H1 (cell line): ENCODE data around the gene IST1. TPM values are rescaled to one million over a fixed set of nuclear protein-coding genes. Genes with fewer than 3 reads are reported as not detected.

Experiments used
- CTCF ChIA-PET: fragments of 300-600 bp; sonication (Branson Sonifier 250); formaldehyde crosslinking; loops from one replicate; lab custom pipeline; 2021; ENCODE audit not compliant: partially characterized antibody; lab: Charles Lee
- POLR2A ChIA-PET: fragments of 300-600 bp; sonication (Branson Sonifier 250); formaldehyde crosslinking; loops from one replicate; lab custom pipeline; 2021; ENCODE audit warnings: inconsistent platforms; ENCODE audit not compliant: partially characterized antibody; lab: Charles Lee
- DNase-seq, 2 experiments: peaks; one replicate each; pipeline versions ENCODE4 v3.0.0 to v3.0.0-alpha.2; 2010 to 2022; ENCODE audit warnings: low spot score in 2 of 2, low read depth in 1 of 2, mixed read lengths in 1 of 2
- FAIRE-seq: peaks from 2 replicates; lab custom pipeline; 2011; peaks lifted over from hg19 to GRCh38; lab: Jason Lieb, UNC
- H2AFZ ChIP-seq: 2 replicates; pipeline ENCODE4 v1.8.1; 2012; ENCODE audit warnings: low read length, inconsistent platforms
- H2AK5ac ChIP-seq: 2 replicates; pipeline ENCODE4 v1.6.1; 2013; ENCODE audit warnings: low read depth, low read length
- H2BK120ac ChIP-seq: replicated peaks from 2 replicates; pipeline ENCODE3; 2013; ENCODE audit warnings: low read depth, low read length, inconsistent platforms
- H2BK12ac ChIP-seq: 2 replicates; pipeline ENCODE4 v1.6.1; 2013; ENCODE audit warnings: low read depth, low read length
- H2BK15ac ChIP-seq: 2 replicates; pipeline ENCODE4 v1.6.1; 2013; ENCODE audit warnings: low read length
- H2BK20ac ChIP-seq: 2 replicates; pipeline ENCODE4 v1.6.1; 2013; ENCODE audit warnings: low read length
- H2BK5ac ChIP-seq: 2 replicates; pipeline ENCODE4 v1.6.1; 2013; ENCODE audit warnings: low read depth, low read length
- H3K14ac ChIP-seq: 2 replicates; pipeline ENCODE4 v1.6.1; 2013; ENCODE audit warnings: inconsistent platforms; ENCODE audit not compliant: insufficient read length
- H3K18ac ChIP-seq: 2 replicates; pipeline ENCODE4 v1.6.1; 2013; ENCODE audit warnings: low read length; ENCODE audit errors: extremely low read depth
- H3K23ac ChIP-seq: 2 replicates; pipeline ENCODE4 v1.6.1; 2013; ENCODE audit warnings: inconsistent platforms; ENCODE audit not compliant: insufficient read length
- H3K23me2 ChIP-seq: 2 replicates; pipeline ENCODE4 v1.6.1; 2013; ENCODE audit warnings: low read depth, low read length
- H3K27ac ChIP-seq: 2 replicates; pipeline ENCODE4 v1.6.1; 2011; ENCODE audit warnings: low read depth, low read length, inconsistent platforms
- H3K27me3 ChIP-seq, 4 experiments: replicated peaks in 1 of 4; 1 replicate in 1 of 4; 2 replicates in 3 of 4; pipeline versions ENCODE4 v1.6.1 to v1.8.1; 2011 to 2013; ENCODE audit warnings: low read length in 3 of 4, mild to moderate bottlenecking in 3 of 4, inconsistent platforms in 2 of 4, mixed read lengths in 2 of 4, moderate library complexity in 1 of 4; ENCODE audit not compliant: control insufficient read depth in 3 of 4, insufficient read depth in 3 of 4; ENCODE audit errors: extremely low read depth in 1 of 4
- H3K36me3 ChIP-seq, 4 experiments: 2 replicates each; pipeline versions ENCODE4 v1.6.1 to v1.8.1; 2011 to 2013; ENCODE audit warnings: mild to moderate bottlenecking in 4 of 4, low read length in 3 of 4, moderate library complexity in 2 of 4, control low read depth in 1 of 4, inconsistent platforms in 1 of 4; ENCODE audit not compliant: insufficient read depth in 4 of 4, control insufficient read depth in 2 of 4
- H3K4ac ChIP-seq: replicated peaks from 2 replicates; pipeline ENCODE3; 2013; ENCODE audit warnings: low read length, low read depth, mixed read lengths, inconsistent platforms; ENCODE audit not compliant: insufficient read length
- H3K4me1 ChIP-seq, 4 experiments: replicated peaks in 1 of 4; 1 replicate in 1 of 4; 2 replicates in 3 of 4; pipeline versions ENCODE4 v1.6.1 to v1.8.1; 2011 to 2013; ENCODE audit warnings: low read length in 3 of 4, inconsistent platforms in 2 of 4, mixed read lengths in 1 of 4; ENCODE audit not compliant: insufficient read depth in 4 of 4, control insufficient read depth in 3 of 4
- H3K4me2 ChIP-seq, 2 experiments: 2 replicates each; pipeline versions ENCODE4 v1.6.1 to v1.8.1; 2011 to 2013; ENCODE audit warnings: low read depth in 2 of 2, low read length in 2 of 2, control low read depth in 1 of 2, inconsistent platforms in 1 of 2, mild to moderate bottlenecking in 1 of 2; ENCODE audit not compliant: insufficient read depth in 1 of 2
- H3K4me3 ChIP-seq, 4 experiments: fragments of 200-600, 300-600 bp in 1 of 4; sonication (generic), shearing (Covaris generic), sonication (Bioruptor Twin) in 1 of 4; 2 replicates each; pipeline versions ENCODE4 v1.5.1 to v1.8.1; 2011 to 2016; ENCODE audit warnings: low read length in 4 of 4, low read depth in 3 of 4, control low read depth in 2 of 4, inconsistent platforms in 2 of 4, mild to moderate bottlenecking in 2 of 4, mixed read lengths in 1 of 4, moderate library complexity in 1 of 4; ENCODE audit not compliant: insufficient read depth in 2 of 4; ENCODE audit errors: extremely low read depth in 1 of 4
- H3K56ac ChIP-seq: replicated peaks from 2 replicates; pipeline ENCODE3; 2013; ENCODE audit warnings: low read depth, mild to moderate bottlenecking, mixed read lengths, low read length, inconsistent platforms; ENCODE audit not compliant: insufficient read length
- H3K79me1 ChIP-seq: 2 replicates; pipeline ENCODE4 v1.6.1; 2013; ENCODE audit warnings: low read depth, low read length, control low read depth
- H3K79me2 ChIP-seq, 2 experiments: 2 replicates each; pipeline versions ENCODE4 v1.6.1 to v1.8.1; 2012 to 2013; ENCODE audit warnings: low read length in 2 of 2, mild to moderate bottlenecking in 2 of 2, inconsistent platforms in 1 of 2; ENCODE audit not compliant: insufficient read depth in 2 of 2, control insufficient read depth in 1 of 2
- H3K9ac ChIP-seq, 4 experiments: replicated peaks in 1 of 4; 1 replicate in 1 of 4; 2 replicates in 3 of 4; pipeline versions ENCODE4 v1.6.1 to v1.8.1; 2011 to 2013; ENCODE audit warnings: low read depth in 3 of 4, low read length in 3 of 4, control low read depth in 2 of 4, mild to moderate bottlenecking in 2 of 4, moderate library complexity in 2 of 4, inconsistent platforms in 1 of 4; ENCODE audit errors: extremely low read depth in 1 of 4
- H3K9me3 ChIP-seq, 2 experiments: 2 replicates each; pipeline versions ENCODE4 v1.6.1 to v1.8.1; 2012 to 2013; ENCODE audit warnings: mild to moderate bottlenecking in 2 of 2, moderate library complexity in 2 of 2, control low read depth in 1 of 2, inconsistent platforms in 1 of 2, low read depth in 1 of 2, low read length in 1 of 2, mixed read lengths in 1 of 2; ENCODE audit not compliant: insufficient read depth in 2 of 2
- H4K20me1 ChIP-seq, 2 experiments: replicated peaks in 1 of 2; 2 replicates each; pipeline versions ENCODE3 to v1.8.1; 2011 to 2013; ENCODE audit warnings: inconsistent platforms in 2 of 2, low read length in 2 of 2, mild to moderate bottlenecking in 1 of 2; ENCODE audit not compliant: insufficient read depth in 2 of 2, control insufficient read depth in 1 of 2
- H4K5ac ChIP-seq: 2 replicates; pipeline ENCODE4 v1.6.1; 2013; ENCODE audit warnings: low read length, low read depth, mixed read lengths, inconsistent platforms; ENCODE audit not compliant: insufficient read length
- H4K8ac ChIP-seq: 2 replicates; pipeline ENCODE4 v1.8.0; 2013; ENCODE audit warnings: mild to moderate bottlenecking, moderate library complexity, low read length, inconsistent platforms; ENCODE audit not compliant: insufficient read depth; ENCODE audit errors: extremely low read depth
- H4K91ac ChIP-seq: replicated peaks from 2 replicates; pipeline ENCODE3; 2013; ENCODE audit warnings: low read length, mixed read lengths, inconsistent platforms; ENCODE audit not compliant: insufficient read length
- POLR2AphosphoS5 ChIP-seq: IDR thresholded peaks from 2 replicates; pipeline ENCODE4 v1.6.1; 2011; ENCODE audit warnings: low read depth, low read length
- RNF2 ChIP-seq: fragments of 200-900, 300-1000 bp; sonication (generic); IDR thresholded peaks from 2 replicates; pipeline ENCODE4 v1.7.1; 2016; ENCODE audit warnings: borderline replicate concordance, low read depth, mild to moderate bottlenecking, antibody characterized with exemption, low read length; ENCODE audit not compliant: poor library complexity, severe bottlenecking; ENCODE audit errors: missing control alignments
- WGBS, 2 experiments: shearing (Covaris generic) in 1 of 2; methylation state at CpG; one replicate each; pipeline versions ENCODE4 v1.1.6 to v1.1.7; 2013 to 2015; ENCODE audit warnings: low lambda C conversion rate in 2 of 2, mixed read lengths in 2 of 2, inconsistent platforms in 1 of 2, low coverage in 1 of 2, missing lambda C conversion rate in 1 of 2; ENCODE audit not compliant: insufficient replicate concordance in 2 of 2, insufficient coverage in 1 of 2, insufficient read length in 1 of 2; ENCODE audit errors: extremely low coverage in 1 of 2, missing lambda C conversion rate in 1 of 2; 5-methylcytosine and 5-hydroxymethylcytosine counted together
- polyA plus RNA-seq, 7 experiments: library from polyadenylated mRNA; depleted of rRNA in 3 of 7; stranded (reverse) in 5 of 7; unstranded in 2 of 7; fragments of >200 nt in 5 of 7; fragments of 200-250 nt in 2 of 7; gene quantifications; 1 replicate in 5 of 7; 2 replicates in 1 of 7; 4 replicates in 1 of 7; pipeline versions ENCODE4 v1.2.1 to v1.2.3, GENCODE V29; 2011 to 2013; ENCODE audit warnings: missing spikeins in 2 of 7, mixed read lengths in 2 of 7
- total RNA-seq: library from RNA; stranded (reverse); fragmentation: NEBNext Ultra II Directional; extraction: Animal tissue kit (Norgen Biotek cat#: 25700); gene quantifications from 2 replicates; pipeline ENCODE4 v1.2.1, GENCODE V29; 2021

Gene IST1
- total and polyA plus RNA-seq, 2 of the 8 experiments (the other 6 are each of a cell fraction or from before 2014, with no cell fraction given), result 190 to 248 TPM

DNA sequence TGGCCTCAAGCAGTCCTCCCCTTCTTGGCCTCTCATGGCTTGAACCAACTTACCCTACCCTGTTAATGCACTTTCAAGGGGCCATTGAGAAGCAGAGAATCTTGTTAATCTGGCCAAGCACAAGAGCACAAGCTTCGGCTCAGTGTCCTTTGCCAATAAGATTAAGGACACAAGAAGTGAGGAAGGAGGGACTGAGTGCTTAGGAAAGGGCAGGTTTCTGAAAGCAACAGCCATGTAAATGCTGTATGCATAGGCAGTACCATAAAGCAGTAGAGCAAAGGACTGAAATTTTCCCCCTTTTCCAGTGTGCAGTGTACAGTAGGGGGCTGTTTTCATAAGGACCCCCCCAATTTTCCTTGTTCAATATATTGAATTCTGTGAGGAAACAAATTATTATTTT lies 37.7 kb downstream of the IST1 start:
- WGBS, 2 experiments, result 100% methylated on average over 1 of the region's 1 CpG; no CpG with 5 or more reads in 1 of the 2 experiments
- H3K79me2 ChIP-seq, result peaks cover 0 to 14% of the 10 kb centered on the region in 2 experiments; a peak in 1 of 4 replicates
- no peak overlapping the region for H2AFZ ChIP-seq
- H4K5ac ChIP-seq, result no peak overlapping the region
- TF ChIP-seq POLR2AphosphoS5 (peak; percentile 21; the same call in 1 of the 2 replicates), RNF2 (no peak)
- no peak overlapping the region for H3K27ac ChIP-seq
- no peak overlapping the region for H3K18ac ChIP-seq
- H4K20me1 ChIP-seq, result peaks cover 3 to 12% of the 10 kb centered on the region in 2 experiments
- ChIA-PET CTCF (interaction anchor here (1.4 to 1.6 kb wide), 2 partner anchors 9 to 29 kb away, joined by 3 read pairs; no protein-coding TSS in a partner anchor), POLR2A (interaction anchor here (1.0 to 1.7 kb wide), 3 partner anchors 9 to 76 kb away, joined by 3 to 5 read pairs (median 4); partner anchors contain the start of gene DHODH)
- H2AK5ac ChIP-seq, result no peak overlapping the region
- H2BK120ac ChIP-seq, result no peak overlapping the region
- no peak overlapping the region for H3K14ac ChIP-seq
- no peak overlapping the region for H4K8ac ChIP-seq
- H3K4me2 ChIP-seq, result no peak overlapping the region
- no peak overlapping the region for H4K91ac ChIP-seq
- H3K23ac ChIP-seq, result no peak overlapping the region
- H3K4me3 ChIP-seq, result no peak overlapping the region
- H3K56ac ChIP-seq, result no peak overlapping the region
- FAIRE-seq (no peak), DNase-seq (no peak)
- H3K27me3 ChIP-seq, result no peaks in the 10 kb centered on the region
- H2BK15ac ChIP-seq, result no peak overlapping the region
- H2BK20ac ChIP-seq, result no peak overlapping the region
- H3K4ac ChIP-seq, result no peak overlapping the region
- H2BK12ac ChIP-seq, result no peak overlapping the region
- no peaks in the 10 kb centered on the region; the same call in 1 of the 2 replicates for H3K79me1 ChIP-seq
- H3K9ac ChIP-seq, result no peak overlapping the region
- no peaks in the 10 kb centered on the region for H3K9me3 ChIP-seq
- H3K4me1 ChIP-seq, result peaks cover 0 to 2% (median 0%) of the 10 kb centered on the region in 4 experiments; a peak in 3 of 7 replicates
- H3K36me3 ChIP-seq, result peaks cover 12 to 44% (median 23%) of the 10 kb centered on the region in 4 experiments
- no peaks in the 10 kb centered on the region for H3K23me2 ChIP-seq
- no peak overlapping the region for H2BK5ac ChIP-seq
